GM12892 (cell line): ENCODE data around the gene RAP1A. TPM values are rescaled to one million over a fixed set of nuclear protein-coding genes. Genes with fewer than 3 reads are reported as not detected.

Experiments
- DNase-seq: peaks from one replicate; pipeline ENCODE4 v3.0.0; 2011; ENCODE audit not compliant: insufficient read length
- FAIRE-seq: peaks from 2 replicates; lab custom pipeline; 2011; peaks lifted over from hg19 to GRCh38; lab: Jason Lieb, UNC
- POLR2A ChIP-seq: IDR thresholded peaks from 2 replicates; pipeline ENCODE4 v1.6.1; 2011; ENCODE audit warnings: low read depth, low read length, control low read depth
- POLR2AphosphoS5 ChIP-seq: IDR thresholded peaks from 2 replicates; pipeline ENCODE4 v1.6.1; 2011; ENCODE audit warnings: low read depth, low read length, control low read depth
- TAF1 ChIP-seq: IDR thresholded peaks from 2 replicates; pipeline ENCODE4 v1.6.1; 2011; ENCODE audit warnings: low read depth, mild to moderate bottlenecking, control low read depth, low read length, borderline replicate concordance
- polyA plus RNA-seq: library from polyadenylated mRNA; unstranded; fragments of >200 nt; gene quantifications from one replicate; pipeline ENCODE4 v1.2.1, GENCODE V29; 2012; ENCODE audit warnings: missing spikeins, inconsistent platforms; ENCODE audit not compliant: missing spikeins

Gene RAP1A
- polyA plus RNA-seq: 255 TPM

DNA sequence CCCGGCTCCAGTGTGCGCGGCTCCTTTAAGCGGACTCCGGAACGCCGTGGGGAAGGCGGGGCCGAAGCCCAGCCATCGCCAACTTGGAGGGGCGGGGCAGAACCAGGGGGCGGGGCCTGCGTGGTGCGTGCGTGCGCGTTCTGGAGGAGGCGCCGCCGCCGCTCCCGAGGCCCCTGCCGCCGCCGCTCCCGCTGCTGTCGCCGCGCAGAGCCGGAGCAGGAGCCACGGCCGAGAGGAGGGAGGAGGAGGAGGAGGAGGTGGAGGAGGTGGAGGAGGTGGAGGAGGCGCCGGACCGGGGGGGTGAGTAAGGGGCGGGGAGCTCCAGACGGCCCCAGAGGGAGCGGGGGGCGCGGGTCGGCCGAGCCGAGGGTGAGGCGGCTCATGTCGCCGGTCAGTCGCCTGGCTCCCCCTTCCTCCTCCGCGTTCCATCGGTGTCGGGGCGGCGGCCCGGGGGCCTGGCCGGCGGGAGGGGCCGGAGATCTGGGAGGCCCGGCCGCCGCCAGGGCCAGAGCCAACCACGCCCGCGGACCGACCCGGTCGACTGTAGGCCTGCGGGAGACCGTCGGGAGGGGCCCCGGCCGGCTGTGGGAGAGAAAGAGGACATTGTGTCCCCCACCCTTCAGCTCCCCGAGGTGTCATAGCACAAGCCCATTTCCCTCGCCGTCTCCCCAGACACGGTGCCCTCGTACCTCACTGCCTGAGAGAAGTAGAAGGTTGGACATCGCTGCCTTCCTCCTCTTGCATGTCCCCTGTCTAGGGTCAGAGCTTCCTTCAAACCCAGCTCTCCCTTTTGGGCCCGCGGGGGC is at the start of gene RAP1A:
Gene RAP1A, plus strand, starts transcription at position 155 of the 806 bp plus-strand sequence. CDS start 71,572 bp downstream, outside the sequence.
- DNase-seq: peak; percentile 82
- peak; percentile 78 for TF ChIP-seq POLR2A
- peak; percentile 84 for TF ChIP-seq POLR2AphosphoS5
- peak; percentile 68; the same call in 1 of the 2 replicates for TF ChIP-seq TAF1
- peak; percentile 97 for FAIRE-seq

GRCh38 chr1:111569913-111570312 is 49.7 kb upstream of the RAP1A start:
- TF ChIP-seq POLR2A: no peak
- no peak for TF ChIP-seq TAF1
- TF ChIP-seq POLR2AphosphoS5: no peak
- FAIRE-seq (no peak), DNase-seq (no peak)

DNA sequence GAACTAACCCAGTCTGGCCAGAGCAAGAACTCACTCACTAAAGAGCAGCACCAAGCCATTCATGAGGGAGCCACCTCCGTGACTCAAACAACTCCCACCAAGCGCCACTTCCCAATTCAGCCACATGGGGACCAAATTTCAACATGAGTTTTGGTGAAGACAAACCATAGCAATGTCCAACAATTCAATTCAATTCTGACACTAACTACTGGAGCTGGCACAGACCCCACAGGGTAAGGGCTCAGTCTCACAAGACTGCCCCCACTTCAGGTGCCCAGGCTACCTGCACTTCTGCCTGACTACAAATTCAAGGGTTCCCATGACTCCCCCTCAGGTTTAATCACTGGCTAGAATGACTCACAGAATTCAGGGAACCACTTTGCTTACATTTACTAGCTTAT is 48.8 kb upstream of the RAP1A start:
- FAIRE-seq: peak; percentile 85
- TF ChIP-seq POLR2AphosphoS5 (no peak), POLR2A (no peak), TAF1 (no peak)
- no peak for DNase-seq

DNA sequence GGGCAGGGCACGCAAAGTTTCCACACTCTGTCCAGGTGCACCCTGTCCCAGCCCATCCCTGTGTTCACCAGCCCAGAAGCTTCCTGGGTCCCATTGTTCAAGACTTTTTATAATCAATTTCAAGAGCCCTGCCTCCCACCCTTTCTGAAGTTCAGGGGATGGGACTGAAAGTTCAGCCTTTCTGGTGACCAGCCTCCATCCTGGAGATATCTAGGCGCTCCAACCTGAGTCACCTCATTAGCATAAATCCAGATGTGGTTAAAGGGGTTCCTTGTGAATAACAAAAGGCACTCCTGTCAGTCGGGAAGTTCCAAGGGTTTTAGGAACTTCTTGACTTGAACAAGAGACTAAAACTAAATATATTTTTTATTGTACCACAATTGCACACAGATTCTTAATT is 48.4 kb upstream of the RAP1A start:
- FAIRE-seq: no peak
- DNase-seq: no peak

GRCh38 chr1:111571987-111572386 is 47.6 kb upstream of the RAP1A start:
- no peak for TF ChIP-seq POLR2AphosphoS5
- no peak for TF ChIP-seq POLR2A
- no peak for TF ChIP-seq TAF1
- DNase-seq (no peak), FAIRE-seq (no peak)

More for the DNA sequence above, 48.4 kb upstream of the RAP1A start:
- TF ChIP-seq POLR2A (no peak), TAF1 (no peak), POLR2AphosphoS5 (no peak)

DNA sequence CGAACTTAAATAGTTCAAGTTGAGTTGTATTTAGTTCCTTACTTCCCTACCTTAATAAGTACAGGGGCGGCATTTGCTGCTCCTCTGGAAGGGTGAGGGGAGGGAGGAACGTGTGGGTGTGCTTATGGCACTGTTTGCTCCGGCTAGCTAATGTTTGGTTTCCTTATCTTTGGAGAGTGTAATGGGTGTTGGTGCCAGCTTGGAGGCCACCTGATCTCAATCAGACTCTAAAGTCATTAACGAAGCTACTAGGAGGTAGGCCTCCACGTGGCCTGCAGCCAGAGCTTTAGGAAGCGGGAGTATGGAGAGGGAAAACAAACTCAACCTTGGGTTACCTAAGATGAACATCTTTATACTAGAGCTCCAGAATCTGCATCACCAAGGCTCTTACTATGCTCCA is 43.0 kb upstream of the RAP1A start:
- no peak for FAIRE-seq

GRCh38 chr1:111577814-111578213 is 41.8 kb upstream of the RAP1A start:
- DNase-seq: no peak
- TF ChIP-seq POLR2A (no peak), TAF1 (no peak), POLR2AphosphoS5 (no peak)
- no peak for FAIRE-seq

More for the DNA sequence above, 43.0 kb upstream of the RAP1A start:
- TF ChIP-seq POLR2AphosphoS5: no peak
- no peak for TF ChIP-seq TAF1
- no peak for TF ChIP-seq POLR2A
- DNase-seq: no peak

DNA sequence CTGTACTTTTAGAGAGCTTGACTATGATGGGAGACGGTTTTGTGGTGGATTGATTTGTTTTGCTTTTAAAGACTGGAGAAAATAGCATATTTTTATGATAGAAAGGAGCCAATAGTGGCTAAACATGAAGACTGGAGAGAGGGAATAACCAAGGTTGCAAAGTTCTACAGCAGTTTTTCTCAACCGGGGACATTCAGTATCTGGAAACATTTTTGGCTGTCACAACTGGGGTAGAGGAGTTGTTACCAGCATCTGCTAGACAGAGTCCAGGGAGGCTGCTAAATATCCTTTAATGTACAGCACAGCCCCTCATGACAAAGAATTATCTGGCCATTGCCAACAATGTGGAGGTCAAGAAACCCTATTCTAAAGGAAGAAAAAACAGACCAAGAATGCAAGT is 38.4 kb upstream of the RAP1A start:
- DNase-seq: no peak
- TF ChIP-seq TAF1 (no peak), POLR2AphosphoS5 (no peak), POLR2A (no peak)
- no peak for FAIRE-seq

GRCh38 chr1:111582016-111582415 is 37.6 kb upstream of the RAP1A start:
- TF ChIP-seq POLR2AphosphoS5: no peak
- TF ChIP-seq TAF1: no peak
- no peak for TF ChIP-seq POLR2A
- DNase-seq (no peak), FAIRE-seq (no peak)

- no peak for DNase-seq
- FAIRE-seq: no peak
- no peak for TF ChIP-seq POLR2AphosphoS5
- no peak for TF ChIP-seq POLR2A
- TF ChIP-seq TAF1: no peak
These were observed 36.7 kb upstream of the RAP1A start for GRCh38 chr1:111582644-111583618.

DNA sequence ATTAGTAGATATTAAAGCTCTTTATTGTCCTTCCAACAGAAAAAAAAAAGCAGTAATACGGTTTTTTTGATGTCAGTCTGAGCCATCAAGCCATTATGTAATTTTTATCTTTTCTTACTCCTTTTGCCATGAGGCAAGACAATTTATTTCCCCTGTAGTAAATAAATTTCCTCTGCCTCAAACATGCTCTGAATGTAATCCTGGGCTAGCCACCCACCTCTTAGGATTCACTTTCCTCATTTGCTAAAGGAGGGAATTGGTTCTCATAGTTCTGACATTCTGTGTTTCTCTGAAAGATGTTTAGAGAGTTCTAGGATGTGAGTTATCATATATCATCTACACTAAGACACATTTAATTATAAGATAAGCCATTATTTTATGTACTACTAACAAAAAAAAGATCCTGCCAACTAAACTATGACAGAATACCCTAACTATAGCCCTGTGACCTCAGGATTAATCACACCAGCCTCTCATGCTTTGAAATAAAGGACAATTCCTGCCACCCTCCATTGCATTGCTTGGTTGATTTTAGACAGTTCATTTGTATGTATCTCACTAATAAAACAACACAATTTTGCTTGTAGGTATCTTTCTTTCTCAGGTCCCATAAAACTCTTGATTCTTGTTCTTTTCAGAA is 34.0 kb upstream of the RAP1A start:
- TF ChIP-seq POLR2A: no peak
- TF ChIP-seq POLR2AphosphoS5: no peak
- TF ChIP-seq TAF1: no peak

DNA sequence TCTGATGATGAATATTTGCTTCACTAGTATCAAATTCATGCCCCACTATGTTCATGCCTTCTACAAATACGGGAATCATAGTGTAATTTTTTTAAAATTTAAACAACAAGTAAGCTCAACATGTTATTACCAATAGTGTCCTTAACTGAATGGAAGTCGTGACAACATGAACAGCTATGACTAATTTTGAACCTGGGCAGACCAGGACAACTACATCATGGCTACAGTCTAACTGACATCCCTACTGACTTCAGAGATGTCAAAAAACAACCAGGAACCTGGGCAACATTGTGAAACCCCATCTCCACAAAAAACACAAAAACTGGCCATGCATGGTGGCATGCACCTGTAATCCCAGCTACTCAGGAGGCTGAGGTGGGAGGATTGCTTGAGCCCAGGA is 33.5 kb upstream of the RAP1A start:
- no peak for FAIRE-seq
- no peak for DNase-seq
- no peak for TF ChIP-seq TAF1
- no peak for TF ChIP-seq POLR2A
- TF ChIP-seq POLR2AphosphoS5: no peak

More for the DNA sequence above, 34.0 kb upstream of the RAP1A start:
- peak; percentile 36 for FAIRE-seq
- no peak for DNase-seq
